Measurements from ENCODE around the gene MR1.

- TF ChIP-seq CTCF (IDR thresholded peaks at IDR 0.05) (no peak), POLR2A (IDR thresholded peaks at IDR 0.05) (no peak)
Measured at GRCh38 chr1:181110013-181110412, 76.2 kb downstream of the MR1 start.
